ENCODE results near the gene ASPDH. TPM values are rescaled to one million over a fixed set of nuclear protein-coding genes. Genes with fewer than 3 reads are reported as not detected.

ASPDH gene
- total and polyA plus RNA-seq, 2 of the 4 experiments (the other 2 are of a cell fraction), result not detected

DNA sequence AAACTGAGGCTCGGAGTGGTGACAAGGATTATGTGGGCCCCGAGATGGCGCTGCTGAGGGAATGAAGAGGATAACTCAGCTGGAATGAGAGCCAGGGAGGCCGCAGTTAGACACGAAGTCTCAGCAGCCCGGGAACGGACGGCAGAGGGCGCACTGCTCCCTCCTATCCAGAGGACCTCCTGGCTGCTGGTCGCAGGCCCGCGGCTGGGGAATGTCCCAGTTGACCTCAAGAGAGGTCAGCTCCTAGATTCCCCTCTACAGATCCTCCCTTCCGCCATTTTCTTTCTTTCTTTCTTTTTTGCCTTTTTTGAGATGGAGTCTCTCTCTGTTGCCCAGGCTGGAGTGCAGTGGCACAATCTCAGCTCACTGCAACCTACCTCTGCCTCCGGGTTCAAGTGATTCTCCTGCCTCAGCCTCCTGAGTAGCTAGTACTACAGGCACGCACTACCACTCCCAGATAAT, 24.1 kb upstream of the ASPDH start:
- H3K79me1 ChIP-seq (ENCODE audit: low read depth in 1 of 2, low read length in 2 of 2), result no peaks in the 10 kb centered on the region
- no peak overlapping the region for H2AK5ac ChIP-seq (ENCODE audit: low read depth, low read length)
- H3K36me3 ChIP-seq (ENCODE audit: control insufficient read depth, insufficient read depth, low read length), result no peaks in the 10 kb centered on the region
- no peak overlapping the region for H2BK20ac ChIP-seq (ENCODE audit: low read depth, low read length)
- no peak overlapping the region for H3K4me3 ChIP-seq (ENCODE audit: insufficient read depth, low read depth, low read length)
- H2BK15ac ChIP-seq (ENCODE audit: low read depth, low read length), result no peak overlapping the region
- ChIA-PET POLR2A (ENCODE audit: unreplicated experiment) (interaction anchor here (0.6 kb wide), 1 partner anchor 10 kb away, joined by 5 read pairs; no protein-coding TSS in a partner anchor), CTCF (interaction anchor here (0.6 to 2.5 kb wide), 10 partner anchors 9 to 500 kb away, joined by 3 to 8 read pairs (median 4); no protein-coding TSS in a partner anchor)
- in situ Hi-C loops (cut with MboI; ENCODE audit: low sequenced_read_pairs) (loop anchor here (10.0 kb wide), 1 partner anchor 247 kb away; no protein-coding TSS in a partner anchor), dilution Hi-C loops (cut with HindIII; ENCODE audit: low sequenced_read_pairs, unreplicated experiment) (no loop called here), intact Hi-C loops (cut with micrococcal nuclease) (loop anchor here (1.0 kb wide), 1 partner anchor 385 kb away; no protein-coding TSS in a partner anchor)
- H4K20me1 ChIP-seq (ENCODE audit: insufficient read depth, low read length), result no peaks in the 10 kb centered on the region
- H4K8ac ChIP-seq (ENCODE audit: low read depth in 2 of 2, low read length in 2 of 2), result no peak overlapping the region
- DNase-seq (peak; percentile 71), ATAC-seq (ENCODE audit: low read depth) (peak; percentile 99)
- H3K9me1 ChIP-seq (ENCODE audit: insufficient read depth, low read length), result no peaks in the 10 kb centered on the region
- peak overlapping the region; percentile 4 for H2AFZ ChIP-seq (replicated peaks; ENCODE audit: low read length, poor library complexity)
- no peak overlapping the region for H3K27ac ChIP-seq (ENCODE audit: insufficient read depth, low read length)
- H3K14ac ChIP-seq (replicated peaks; ENCODE audit: low read depth, low read length), result no peak overlapping the region
- H3K9me3 ChIP-seq (ENCODE audit: control insufficient read depth, insufficient read depth, low read length), result peaks cover 3% of the 10 kb centered on the region; the same call in 1 of the 2 replicates
- H2BK5ac ChIP-seq (ENCODE audit: low read depth, low read length, poor library complexity, severe bottlenecking), result no peak overlapping the region
- no peak overlapping the region for H3K4ac ChIP-seq (ENCODE audit: low read depth, low read length)
- 0% methylated on average over 3 of the region's 15 CpGs; no CpG with 5 or more reads in 1 of the 2 experiments for WGBS, 2 experiments (ENCODE audit: extremely low coverage in 2 of 2, insufficient read length in 1 of 2)
- H4K5ac ChIP-seq (ENCODE audit: low read depth, low read length), result no peak overlapping the region
- BruUV-seq (replicated peaks), result no TSS peak
- TF ChIP-seq SMC3 (IDR thresholded peaks at IDR 0.05; ENCODE audit: low read depth, low read length) (peak; percentile 79), FOS (IDR thresholded peaks at IDR 0.05; ENCODE audit: low read depth, low read length) (no peak), RAD21 (IDR thresholded peaks at IDR 0.05; ENCODE audit: low read length) (peak; percentile 68)
- TF ChIP-seq, protein P1, sequence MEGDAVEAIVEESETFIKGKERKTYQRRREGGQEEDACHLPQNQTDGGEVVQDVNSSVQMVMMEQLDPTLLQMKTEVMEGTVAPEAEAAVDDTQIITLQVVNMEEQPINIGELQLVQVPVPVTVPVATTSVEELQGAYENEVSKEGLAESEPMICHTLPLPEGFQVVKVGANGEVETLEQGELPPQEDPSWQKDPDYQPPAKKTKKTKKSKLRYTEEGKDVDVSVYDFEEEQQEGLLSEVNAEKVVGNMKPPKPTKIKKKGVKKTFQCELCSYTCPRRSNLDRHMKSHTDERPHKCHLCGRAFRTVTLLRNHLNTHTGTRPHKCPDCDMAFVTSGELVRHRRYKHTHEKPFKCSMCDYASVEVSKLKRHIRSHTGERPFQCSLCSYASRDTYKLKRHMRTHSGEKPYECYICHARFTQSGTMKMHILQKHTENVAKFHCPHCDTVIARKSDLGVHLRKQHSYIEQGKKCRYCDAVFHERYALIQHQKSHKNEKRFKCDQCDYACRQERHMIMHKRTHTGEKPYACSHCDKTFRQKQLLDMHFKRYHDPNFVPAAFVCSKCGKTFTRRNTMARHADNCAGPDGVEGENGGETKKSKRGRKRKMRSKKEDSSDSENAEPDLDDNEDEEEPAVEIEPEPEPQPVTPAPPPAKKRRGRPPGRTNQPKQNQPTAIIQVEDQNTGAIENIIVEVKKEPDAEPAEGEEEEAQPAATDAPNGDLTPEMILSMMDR (conservative IDR thresholded peaks at IDR 0.05; ENCODE audit: low read depth, low read length), result peak; percentile 88
- no peaks in the 10 kb centered on the region; the same call in 1 of the 2 replicates for H3K27me3 ChIP-seq (ENCODE audit: control insufficient read depth, insufficient read depth, low read length)
- H3K56ac ChIP-seq (ENCODE audit: extremely low read depth, insufficient read depth, low read length), result no peak overlapping the region
- H2AK9ac ChIP-seq (replicated peaks; ENCODE audit: low read depth, low read length, poor library complexity), result peak overlapping the region; percentile 65
- H3K4me1 ChIP-seq (ENCODE audit: control insufficient read depth, insufficient read depth, low read length), result no peaks in the 10 kb centered on the region
- no peak overlapping the region for H2BK120ac ChIP-seq (ENCODE audit: low read depth, low read length)
- no peak overlapping the region for H3K4me2 ChIP-seq (ENCODE audit: low read depth, low read length)
- H3K23ac ChIP-seq (ENCODE audit: low read depth, low read length), result no peak overlapping the region
- H3K18ac ChIP-seq (ENCODE audit: low read depth, low read length), result no peak overlapping the region
- H3K9ac ChIP-seq (ENCODE audit: low read depth, low read length), result no peak overlapping the region
- no peak overlapping the region for H4K91ac ChIP-seq (ENCODE audit: insufficient read depth, low read depth, low read length)
